T1000 (cell line): ENCODE data around the gene POP4.

ENCODE experiments used
- DNase-seq: peaks from one replicate; lab custom pipeline; 2025; ENCODE audit warnings: mixed read lengths; lab: John Stamatoyannopoulos, UW

Gene POP4

DNA sequence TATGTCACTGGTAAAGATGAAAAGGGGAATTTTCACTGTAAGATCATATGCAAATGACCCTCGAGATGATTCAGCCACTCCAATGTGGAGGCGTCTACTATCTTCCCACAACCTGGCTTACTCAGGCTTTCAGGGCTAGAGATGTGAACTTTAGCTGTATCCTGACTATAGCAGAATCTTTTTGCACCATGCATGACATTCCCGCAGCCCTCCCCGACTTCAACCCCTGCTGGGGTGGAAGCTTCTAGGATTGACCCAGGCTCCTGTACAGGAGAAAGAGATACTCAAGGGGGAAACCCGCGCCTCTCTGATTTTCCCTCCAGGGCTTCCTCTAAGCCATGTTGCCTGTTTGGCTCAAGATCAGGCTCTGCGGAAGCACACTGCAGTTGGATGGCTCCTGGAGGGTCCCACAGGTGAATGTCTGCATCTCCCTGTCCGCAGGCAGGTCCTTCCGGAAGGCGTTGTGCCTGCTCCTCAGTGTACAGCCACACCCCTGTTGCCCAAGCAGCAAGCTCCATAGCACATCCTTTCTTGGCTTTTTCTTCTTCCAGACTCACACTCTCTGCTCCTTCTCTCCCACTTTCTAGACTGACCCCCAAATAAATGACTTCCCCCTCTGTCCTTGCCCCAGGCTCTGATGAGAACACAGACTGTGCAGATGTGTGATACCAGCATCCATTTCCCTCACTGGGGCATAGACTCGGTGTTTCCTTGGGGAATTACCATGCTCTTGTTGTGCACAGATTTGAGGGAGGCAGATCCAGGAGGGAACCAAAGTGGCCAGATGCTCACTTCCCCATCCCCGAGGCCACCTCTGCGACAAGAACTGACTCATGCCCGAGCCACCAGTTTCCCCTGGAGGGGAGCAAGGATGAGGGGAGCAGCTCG lies 29.1 kb upstream of the POP4 start:
- DNase-seq: no peak

DNA sequence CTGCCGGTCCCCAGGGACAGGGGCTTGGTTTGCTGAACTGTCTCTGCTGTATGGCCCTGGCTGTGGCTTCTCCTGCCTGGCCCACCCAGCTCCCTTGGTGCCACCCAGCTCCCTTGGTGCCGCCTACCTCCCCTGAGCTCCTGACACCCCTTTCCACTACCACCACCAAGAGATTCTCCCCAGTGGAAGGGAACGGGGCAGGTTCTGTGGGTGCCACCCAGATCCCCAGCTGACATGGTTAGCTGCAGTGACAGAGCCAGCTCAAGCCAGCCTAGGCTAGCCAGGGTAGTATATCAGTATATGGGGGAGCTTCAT lies 28.5 kb upstream of the POP4 start:
- no peak for DNase-seq

DNA sequence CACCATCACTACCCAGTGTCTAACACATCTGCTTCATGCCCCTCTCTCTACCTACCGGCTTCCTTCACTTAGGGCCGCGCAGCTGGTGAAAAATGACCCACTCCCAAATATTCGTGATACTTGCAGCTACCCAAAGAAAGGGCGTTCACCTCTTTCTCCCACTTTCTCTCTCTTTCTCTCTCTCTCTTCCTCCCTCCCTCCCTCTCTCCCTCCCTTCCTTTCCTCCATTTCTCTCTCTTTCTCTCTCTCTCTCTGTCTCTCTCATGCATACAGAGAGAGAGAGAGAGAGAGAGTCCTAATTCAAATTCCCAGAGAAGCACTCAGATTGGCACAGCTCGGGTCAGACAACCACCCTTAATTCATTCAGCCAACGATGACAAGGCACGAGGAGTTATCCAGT lies 27.7 kb upstream of the POP4 start:
- no peak for DNase-seq

DNA sequence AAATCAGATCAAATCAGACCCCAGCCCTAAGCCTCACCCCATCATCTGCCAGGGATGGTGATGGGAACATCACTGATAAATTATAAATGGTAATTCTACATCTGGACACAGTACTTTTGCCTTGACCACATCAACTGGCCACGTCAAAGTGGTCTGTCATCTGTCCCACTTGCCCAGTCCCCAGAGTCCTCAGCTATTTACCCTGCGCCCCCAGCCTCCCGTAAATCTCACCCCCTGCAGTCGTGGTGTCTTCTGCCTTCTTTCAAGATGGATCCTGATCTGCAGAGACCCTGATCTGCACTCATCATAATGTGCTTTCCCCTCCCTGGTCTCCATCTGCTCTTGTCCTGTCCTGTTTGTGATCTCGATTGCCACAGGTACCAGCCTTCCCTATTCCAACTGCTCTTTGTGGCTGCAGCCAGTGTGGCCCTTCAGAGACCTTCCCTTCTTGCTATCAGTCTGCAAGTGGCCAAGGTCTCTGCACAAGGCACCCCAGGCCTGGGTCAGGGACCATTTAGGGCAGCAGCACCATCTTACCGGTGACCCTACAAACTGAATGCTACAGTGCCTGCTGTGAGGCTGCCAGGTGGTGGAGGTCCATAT lies 26.7 kb upstream of the POP4 start:
- DNase-seq: no peak

DNA sequence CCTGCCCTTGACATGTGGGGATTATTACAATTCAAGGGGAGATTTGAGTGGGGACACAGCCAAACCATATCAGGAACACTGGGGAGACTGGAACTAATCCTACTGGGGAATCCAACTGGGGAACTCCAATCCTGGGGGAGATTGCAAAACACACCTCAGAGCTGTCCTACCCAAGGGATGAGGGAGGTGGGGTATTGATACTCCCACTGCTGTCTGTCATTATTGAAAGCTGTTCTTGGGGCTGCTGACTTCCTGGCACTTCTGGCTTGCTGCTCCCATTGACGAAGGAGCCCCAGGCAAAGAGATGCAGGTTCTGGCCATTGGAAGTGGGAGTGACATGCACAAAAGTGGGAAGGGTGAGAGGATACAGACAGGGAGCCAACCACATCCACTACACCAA lies 24.7 kb upstream of the POP4 start:
- DNase-seq: no peak

DNA sequence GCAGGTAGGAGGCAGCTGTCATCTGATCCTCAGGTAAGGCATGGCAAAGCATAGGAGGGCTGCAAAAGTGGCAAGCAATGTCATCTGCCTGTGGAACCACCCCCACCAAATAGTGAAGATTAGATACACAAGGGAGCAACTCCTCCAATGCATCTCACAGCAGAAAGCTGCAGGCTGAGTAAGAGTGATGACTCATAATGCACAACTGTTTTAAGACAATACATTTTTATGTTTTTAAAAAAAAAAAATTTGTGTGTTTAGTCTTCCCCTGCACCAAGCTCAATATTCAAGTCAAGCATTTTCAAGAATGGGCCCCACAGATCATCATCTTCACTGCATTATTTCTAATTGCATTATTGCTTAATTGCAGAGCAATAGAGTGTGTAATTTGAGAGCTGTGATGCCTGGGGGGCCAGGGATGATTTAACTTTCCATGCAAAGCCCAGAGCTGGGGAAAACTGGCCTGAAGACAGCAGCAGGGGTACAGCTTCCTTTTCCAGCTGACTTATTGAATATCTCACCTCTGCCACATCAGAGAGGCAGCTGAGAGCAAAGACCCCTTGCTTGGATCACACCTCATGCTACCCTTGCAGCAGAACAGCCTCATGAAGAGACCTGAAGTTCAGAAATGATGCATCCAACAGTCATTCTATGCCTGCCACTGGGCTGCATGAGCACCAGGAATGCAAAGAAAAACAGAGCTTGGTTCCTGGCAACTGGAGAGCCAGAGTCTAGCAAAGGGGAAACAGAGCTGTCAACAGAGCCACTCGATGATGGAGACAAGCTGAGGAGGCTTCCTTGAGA lies 22.7 kb upstream of the POP4 start:
- no peak for DNase-seq

DNA sequence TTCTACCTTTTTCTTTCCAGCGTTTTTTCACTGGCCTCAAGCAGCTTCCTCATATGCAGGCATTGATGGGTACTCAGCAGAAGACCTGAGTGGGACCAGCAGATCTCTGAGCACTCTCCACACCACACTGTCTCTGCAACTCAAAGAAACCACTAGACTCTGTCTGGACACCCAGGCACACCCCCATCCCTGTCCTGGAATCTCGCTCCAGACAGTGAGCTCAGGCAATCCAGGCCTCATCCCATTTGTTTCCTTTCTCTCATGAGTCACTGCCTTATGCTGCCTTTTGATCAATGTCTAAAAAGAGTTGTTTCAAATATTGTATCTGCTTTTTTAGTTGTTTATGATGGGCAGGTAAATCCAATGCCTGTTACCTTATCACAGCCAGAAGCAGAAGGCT lies 19.7 kb upstream of the POP4 start:
- no peak for DNase-seq

DNA sequence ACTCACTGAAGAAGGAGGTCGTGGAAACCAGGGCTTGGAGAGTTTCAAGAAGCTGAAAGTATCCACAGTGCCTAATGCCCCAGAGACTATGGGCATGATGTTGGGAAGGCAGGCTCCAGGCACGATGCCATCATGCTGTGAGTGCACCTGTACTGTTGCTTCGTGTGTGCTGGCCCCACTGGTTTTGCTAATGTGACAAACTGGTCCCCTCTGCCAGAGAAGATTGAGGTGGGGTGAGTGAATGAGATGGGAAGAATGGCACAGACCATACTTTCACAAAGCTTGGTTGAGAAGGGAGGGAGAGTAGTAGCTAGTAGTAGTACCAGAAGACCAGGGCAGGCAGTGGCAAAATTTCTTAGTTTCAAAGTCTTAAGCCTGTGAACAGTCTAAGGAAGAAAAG lies 19.0 kb upstream of the POP4 start:
- no peak for DNase-seq

DNA sequence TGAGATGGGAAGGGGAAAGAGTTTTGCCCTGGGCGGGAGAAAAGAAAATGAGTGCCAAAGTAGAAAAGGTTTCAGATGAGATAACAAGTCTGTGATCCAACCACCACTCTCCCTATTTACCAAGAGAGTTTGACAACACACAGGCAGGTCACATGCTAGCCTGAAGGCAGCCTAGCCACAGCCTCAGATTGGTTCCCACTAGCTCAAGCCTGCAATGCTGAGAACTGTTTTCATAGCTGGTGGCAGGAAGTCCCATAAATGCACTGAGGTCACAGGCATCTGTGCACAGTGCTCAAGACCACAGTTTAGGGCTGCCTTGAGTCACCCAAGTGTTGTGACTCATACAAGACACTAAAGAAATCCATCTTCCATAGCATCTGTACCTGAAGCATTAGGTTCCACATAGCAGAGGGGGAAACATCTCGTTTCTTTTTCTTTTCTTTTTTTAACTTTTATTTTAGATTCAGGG lies 18.5 kb upstream of the POP4 start:
- DNase-seq: peak; percentile 56

DNA sequence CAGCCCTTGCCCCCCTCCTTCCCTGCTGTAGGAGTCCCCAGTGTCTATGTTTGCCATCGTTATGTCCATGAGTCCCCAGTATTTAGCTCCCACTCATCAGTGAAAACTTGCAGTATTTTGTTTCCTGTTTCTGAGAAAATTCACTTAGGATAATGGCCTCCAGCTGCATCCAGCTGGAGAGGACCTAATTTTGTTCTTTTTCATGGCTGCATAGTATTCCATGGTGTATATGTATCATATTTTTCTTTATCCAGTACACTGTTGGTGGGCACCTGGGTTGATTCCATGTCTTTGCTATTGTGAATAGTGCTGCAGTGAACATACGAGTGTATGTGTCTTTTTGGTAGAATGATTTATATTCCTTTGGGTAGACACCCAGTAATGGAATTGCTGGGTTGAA lies 18.0 kb upstream of the POP4 start:
- no peak for DNase-seq

DNA sequence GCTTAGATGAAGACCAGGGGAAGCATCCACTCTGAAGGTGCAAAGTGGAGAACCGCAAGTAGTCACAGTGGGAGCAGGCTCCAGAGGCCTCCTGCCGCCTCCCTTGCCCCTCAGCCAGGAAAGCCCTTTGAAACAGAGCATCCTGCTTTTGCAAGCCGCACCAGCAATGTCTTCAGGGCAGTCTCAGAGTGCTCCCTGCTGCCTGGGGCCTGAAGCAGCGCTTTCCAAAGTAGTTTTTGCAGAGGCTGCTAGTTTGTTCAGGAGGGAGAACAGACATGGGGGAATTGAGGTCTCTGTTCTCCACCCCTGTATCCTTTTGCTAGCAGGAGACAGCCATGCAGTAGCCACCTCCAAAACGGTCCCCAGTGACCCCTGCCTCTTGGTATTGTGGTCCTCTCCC lies 15.8 kb upstream of the POP4 start:
- no peak for DNase-seq

DNA sequence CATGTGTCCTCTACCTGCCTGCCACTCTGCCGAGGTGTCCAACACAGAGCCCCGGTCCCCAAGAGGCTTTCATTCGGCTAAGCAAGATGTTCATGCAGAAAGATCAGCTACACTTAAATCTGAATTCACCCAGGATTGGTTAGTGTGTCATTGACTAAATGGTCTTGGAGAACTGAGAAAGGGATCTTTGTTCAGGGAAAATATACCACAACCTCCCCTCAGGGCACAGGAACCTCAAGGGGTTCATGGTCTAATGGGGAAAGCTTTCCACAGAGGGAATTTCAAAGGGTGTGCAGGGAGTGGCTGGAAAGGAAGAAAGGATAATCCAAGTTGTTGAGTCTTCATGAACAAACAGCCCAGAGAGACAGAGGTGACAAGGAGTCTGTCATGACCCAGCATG lies 14.4 kb upstream of the POP4 start:
- DNase-seq: no peak

DNA sequence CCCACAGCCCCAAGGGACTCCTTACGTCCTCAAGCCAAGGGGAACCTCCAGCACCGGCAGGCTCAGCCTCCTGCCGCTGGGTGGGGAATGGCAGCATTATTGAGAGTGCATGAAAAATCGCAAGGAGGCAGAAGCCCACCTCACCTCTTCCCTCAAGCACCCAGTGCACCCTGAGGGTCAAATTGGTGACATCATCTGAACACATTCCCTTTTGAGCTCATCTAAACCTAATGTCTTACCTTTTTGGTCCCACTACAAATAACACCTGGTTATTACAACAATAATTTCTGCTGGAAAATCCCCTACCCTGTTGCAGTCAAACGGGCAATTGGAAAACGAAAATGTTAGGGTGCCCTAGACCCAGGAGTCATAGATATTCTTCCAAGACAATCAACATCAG lies 12.2 kb upstream of the POP4 start:
- DNase-seq: no peak

DNA sequence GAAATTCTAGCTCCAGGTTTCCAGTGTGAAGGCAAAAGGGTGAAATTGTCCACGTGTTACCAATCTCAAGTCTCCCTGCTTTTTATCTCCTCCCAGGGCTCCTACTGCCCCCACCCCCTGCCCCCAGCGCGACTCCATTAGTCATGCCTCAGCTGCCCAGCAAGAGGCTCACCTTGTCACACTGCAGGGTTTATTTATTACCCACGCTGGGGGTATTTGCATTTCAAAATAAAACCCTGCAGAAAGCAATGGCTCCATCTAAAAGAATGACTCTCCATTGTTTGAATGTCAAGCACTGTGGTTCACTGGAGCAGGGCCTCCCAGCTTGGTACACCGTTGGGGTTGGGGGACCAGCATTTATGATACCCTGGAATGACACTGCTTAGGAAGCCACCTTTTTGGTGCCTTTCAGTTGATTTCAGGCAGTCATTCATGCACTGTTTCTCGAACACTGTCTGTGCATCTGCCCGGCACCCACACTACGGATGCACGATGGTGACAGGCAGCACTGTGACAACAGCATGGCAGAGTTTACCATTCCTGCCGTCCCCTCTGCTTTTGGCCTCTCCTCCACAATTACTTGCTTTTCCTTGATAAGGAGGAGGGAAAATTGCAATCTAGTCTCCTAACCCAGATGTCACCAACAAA lies 9.9 kb upstream of the POP4 start:
- DNase-seq: no peak

DNA sequence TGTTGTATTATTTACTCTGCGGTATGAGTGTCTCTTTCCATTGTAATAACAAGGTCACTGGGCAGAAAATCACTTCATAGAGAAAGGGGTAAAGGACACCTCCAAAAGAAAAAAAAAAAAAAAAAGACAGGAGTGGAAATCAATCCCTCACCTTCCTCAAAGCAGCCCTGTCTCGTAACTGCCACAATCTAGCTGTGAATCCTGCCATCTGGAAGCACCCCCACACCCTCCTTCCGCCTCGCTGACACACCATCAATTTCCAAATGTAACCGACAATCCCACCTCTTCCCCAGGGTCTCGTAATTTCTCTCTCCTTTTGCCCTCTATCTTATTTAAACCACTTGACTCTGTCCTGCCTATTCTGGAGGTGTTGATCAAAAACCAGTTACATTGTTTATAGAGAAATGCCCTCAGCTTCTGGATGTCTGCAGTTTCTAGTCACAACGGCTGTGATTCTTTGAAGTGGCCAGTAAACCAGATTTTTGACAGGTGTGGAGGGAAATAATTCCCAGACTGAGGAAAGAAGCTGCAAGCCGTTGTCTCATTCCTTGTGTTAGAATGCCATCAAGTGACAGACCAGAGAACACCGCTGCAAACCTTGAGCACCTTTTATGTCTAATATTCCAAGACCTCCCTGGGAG lies 9.1 kb upstream of the POP4 start:
- no peak for DNase-seq

DNA sequence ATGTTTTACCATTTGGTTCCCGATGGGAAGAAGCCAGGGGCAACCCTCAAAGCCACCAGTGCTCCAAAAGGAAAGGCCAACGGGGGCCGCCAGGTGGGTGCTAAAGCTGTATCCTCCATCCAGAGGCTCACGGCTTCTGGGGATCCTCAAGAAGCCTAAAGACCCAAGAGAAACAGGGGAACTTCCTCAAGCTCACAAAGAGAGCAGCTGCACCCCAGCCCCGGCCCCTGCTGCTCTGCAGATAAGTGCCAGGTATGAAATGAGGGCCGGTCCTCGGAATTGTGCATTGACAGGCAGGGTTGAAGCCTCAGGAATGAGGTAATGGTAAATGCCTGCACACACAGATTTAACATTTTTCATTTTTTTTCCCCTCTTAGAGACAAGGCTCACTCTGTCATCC lies 8.0 kb upstream of the POP4 start:
- DNase-seq: no peak

DNA sequence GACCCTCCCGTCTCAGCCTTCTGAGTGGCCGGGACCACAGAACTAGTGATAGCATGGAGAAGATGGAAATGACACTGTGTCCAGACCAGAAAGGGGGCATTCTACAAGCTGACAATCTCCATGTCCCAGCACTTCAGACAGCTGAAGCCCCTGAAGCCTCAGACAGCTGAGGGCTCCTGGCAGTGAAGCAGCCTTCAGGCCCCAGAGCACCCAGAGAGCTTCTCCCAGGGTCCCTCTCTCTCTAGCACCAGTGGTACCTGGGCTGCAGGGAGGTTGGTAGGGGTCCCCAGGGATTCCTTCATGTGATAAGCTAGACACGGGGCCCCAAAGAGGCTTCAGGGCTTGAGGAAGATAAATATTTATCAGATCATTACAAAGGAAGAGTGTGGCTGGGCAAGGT lies 7.6 kb upstream of the POP4 start:
- DNase-seq: no peak

DNA sequence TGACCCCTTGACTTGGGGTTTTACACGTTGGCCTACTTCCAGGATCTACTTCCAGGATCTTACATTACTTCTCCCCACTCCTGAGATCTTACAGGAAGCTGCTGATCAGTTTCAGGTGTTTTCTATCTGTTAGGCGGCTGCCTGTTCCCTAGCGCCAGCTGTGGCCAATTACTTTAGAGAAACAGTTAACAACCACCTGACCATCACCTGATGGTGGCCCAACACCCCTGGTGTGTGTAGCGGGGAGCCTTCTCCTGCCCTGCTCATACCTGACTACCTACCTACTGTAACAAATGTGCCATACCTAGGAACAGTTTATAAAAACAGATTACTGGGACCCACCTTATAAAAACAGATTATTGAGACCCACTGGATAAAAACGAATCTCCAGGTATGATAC lies 2.8 kb upstream of the POP4 start:
- DNase-seq: no peak

DNA sequence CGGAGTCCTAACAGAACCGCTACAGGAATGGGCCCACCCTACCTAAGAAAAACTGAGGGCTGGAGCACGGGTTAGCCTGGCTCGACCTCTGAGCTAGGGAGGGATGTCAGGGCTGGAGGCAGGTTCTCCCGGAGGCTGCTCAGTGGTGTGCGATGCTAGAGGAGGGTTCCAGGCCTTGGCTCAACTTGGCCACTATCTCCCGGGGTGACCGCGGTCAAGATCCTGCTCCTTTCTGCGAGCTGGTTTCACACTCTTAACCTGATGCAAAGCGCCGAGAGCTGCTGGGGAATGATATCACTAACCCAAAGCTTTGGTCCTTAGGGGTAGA lies 301 bp downstream of the POP4 start:
- no peak for DNase-seq

DNA sequence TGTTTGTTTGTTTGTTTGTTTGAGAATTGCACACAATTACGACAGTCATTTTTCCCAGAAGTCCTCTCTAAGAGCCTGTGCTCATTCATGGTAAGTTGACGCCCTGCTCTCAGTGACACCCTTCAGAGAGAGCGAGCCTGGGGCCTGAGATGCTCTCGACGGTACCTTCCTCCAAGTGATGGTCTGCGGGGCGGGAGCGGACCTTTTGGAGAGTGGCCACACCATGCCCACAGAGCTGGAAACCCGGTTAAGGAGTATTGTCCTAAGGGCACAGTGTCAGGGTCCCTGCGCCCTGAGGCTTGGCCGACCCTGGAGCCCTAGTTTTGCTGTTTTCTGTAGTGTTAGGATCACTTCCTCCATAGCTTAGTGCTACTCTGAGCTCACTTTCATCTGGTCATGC lies 3.6 kb downstream of the POP4 start:
- no peak for DNase-seq

DNA sequence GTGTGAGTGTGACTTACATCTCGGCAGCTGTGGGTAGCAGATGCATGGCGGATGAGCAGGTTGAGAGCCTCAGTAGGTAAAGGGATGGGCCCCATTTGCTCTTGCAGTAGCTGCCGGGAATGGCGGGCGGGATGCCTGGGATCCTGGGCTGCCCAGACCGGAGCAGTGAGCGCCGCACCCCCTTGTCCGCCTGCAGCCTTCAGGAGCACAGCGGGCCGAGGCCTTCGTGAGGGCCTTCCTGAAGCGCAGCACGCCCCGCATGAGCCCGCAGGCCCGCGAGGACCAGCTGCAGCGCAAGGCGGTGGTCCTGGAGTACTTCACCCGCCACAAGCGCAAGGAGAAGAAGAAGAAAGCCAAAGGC lies 4.1 kb downstream of the POP4 start:
- no peak for DNase-seq

DNA sequence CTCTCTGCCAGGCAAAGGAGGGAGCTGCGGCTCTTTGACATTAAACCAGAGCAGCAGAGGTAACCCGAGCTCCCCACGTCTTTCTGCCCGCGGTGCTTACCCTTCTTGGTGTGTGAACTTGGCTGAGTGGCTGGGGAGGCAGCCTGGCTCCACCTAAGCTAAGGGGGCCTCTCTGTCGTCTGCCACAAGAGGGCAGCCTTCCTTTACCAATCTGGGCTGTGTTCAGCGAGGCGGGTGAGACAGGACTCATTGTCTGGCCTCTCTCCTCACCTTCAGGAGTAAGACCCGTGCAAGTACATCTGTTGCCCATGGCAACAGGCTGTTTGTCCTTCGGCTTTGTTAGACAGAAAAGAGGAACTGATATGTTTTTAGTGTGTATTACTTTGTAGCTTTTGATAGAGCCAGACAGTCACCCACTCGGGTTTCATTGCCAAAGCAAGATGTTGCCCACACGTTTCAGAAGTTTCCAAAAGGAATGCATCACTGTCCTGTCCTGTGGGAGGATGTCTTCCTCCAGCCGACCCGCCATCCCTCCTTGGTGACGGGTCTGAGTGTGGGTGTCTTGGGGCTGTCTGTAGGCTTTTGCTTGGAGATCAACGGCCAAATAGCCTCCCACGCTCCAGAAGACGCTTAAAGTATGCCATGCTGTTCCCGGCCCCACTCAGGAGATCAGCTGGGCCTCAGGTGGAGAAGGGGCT lies 4.6 kb downstream of the POP4 start:
- DNase-seq: peak; percentile 46
